NCI-H1092 (cell line): ENCODE measurements around the gene MAPK12.
"Not testable (repeated sequence)": the region's sequence is repeated elsewhere in the genome, so short reads cannot be mapped to it uniquely, and the experiment has no call there.

Experiments used
- DNase-seq: peaks from one replicate; lab custom pipeline; 2025; lab: John Stamatoyannopoulos, UW

Gene MAPK12

DNA sequence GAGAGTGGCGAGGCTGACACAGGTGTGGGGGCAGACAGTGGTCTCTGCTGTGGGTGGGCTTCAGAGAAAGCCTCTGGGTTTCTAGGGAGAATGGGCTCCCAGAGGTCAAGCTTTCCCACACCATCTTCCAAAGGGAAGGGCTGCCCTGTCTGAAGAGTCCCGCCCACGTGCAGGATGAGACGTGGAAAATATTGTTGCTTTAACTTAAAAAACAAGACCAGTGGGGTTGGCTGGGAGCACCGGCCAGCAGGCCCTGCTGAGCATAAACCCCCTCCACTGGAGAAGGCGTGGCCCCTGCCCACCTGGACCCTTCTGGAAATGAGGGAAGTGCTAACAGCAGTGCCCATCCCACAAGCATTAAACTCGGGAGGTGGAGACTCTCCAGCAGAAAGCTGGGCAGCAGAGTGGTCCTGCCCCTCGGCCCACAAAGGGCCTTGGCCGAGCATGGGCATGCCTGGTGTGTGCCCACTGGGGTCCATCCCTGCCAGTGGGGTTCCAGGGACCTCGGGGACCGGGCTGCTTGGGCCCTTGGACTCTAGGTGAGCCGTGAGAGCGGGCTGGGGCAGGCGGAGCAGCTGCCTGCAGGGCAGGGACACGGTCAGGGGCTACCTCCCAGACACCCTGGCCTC lies 45.3 kb downstream of the MAPK12 start:
- no peak for DNase-seq

DNA sequence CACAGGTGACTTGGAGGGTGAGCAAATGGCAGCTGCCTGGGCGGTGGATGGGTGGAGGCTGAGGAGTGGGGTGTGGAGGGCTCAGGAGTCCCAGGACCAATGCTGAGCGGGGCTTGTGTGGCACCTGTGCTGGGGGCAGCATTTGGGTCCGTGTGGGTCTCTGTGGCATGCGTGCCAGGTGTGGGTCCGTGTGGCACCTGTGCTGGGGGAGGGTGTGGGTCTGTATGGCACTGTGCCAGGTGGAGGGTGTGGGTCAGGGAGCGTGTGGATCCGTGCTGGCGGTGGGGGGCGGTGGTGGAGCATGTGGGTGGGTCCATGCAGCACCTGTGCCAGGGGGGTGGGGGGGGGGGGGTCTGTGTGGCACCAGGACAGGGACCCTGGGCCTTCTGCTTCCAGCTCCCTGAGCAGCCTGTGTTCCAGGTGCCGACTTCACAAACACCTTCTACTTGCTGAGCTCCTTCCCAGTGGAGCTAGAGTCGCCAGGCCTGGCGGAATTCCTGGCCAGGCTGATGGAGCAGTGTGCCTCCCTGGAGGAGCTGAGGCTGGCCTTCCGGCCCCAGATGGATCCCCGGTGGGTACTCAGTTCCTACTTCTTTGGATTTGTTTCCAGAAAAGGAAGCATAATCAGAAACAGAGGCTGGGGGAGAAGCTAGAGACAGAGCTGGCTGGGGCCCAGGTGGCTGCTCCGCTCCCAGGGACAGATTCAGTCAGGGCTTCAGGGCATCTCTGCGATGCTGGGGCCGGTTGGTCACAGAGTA lies 46.0 kb downstream of the MAPK12 start:
- no peak for DNase-seq

DNA sequence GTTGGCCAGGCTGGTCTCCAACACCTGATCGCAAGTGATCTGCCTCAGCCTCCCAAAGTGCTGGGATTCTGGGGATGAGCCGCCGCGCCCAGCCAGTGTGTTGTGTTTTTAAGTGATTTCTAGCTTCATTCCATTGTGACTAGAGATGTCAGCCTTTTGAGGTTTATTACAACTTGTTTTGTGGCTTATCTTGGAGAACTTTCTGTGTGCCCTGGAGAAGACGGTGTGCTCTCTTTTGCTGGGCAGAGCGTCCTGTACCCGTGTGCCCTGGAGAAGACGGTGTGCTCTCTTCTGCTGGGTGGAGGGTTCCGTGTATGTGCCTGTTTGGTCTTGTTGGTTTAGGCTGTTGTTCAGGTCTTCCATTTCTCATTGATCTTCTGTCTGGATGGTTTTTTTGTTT lies 48.2 kb downstream of the MAPK12 start:
- DNase-seq: no peak

DNA sequence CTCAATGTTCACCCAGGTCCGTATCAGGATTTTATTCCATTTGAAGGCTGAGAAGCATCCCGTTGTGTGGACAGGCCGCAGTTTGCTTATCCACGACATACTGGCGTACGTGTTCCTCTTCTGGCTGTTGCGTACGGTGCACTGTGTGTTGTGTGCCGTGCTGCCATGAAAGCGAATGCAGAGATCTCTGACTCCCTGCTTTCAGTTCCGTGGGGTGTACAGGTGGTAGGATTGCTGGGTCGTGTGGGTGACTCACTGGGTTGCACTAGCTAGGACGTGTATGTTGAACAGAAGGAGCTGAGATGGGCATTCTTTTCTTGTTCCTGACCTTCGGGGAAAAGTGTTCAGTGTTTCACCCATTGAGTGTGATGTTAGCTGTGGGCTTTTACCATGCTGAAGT lies 50.3 kb downstream of the MAPK12 start:
- DNase-seq: no peak

DNA sequence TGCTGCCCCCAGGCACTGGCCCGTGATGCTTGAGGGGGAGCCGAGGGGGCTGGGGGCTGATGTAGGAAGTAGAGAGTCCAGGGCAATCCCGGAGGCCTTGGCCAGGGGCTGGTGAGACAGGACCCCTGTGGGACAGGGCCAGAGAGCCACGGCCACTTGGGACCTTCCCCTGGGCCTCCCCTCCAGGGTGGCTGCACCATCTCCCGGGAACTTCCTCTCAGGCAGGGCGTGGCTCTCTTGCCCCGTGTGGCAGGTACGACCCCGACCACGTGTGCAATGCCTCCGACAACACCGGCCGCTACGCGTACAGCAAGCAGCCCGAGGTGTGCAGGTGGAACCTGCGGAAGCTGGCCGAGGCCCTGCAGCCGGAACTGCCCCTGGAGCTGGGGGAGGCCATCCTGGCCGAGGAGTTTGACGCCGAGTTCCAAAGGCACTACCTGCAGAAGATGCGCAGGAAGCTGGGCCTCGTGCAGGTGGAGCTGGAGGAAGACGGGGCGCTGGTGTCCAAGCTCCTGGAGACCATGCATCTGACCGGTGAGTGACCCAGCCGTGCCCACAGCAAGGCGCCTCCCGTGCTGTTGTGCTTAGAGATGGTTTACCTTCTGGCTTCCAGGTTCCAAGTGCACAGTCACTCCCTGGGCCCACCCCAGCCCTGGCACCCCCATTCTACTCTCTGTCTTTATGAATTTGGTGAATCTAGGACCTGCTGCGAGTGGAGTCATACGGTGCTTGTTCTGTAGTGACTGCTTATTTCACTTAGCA lies 50.9 kb downstream of the MAPK12 start:
- DNase-seq: no peak

DNA sequence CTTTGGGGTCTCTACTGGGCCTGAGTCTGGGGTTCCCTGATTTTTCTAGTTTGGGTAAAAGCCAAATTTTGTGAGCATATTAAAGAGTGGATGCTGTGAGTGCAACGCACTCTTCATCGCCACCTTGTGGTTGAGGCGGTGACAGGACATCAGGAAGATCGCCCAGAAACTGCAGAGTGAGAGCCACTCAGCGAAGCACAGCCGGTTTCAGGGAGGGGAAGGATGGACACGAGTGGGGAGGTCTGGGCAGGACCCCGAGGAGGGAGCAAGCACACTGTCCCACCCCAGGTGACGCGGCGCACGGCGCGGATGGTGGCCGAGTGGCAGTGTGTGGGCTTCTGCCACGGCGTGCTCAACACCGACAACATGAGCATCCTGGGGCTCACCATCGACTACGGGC lies 51.6 kb downstream of the MAPK12 start:
- no peak for DNase-seq

DNA sequence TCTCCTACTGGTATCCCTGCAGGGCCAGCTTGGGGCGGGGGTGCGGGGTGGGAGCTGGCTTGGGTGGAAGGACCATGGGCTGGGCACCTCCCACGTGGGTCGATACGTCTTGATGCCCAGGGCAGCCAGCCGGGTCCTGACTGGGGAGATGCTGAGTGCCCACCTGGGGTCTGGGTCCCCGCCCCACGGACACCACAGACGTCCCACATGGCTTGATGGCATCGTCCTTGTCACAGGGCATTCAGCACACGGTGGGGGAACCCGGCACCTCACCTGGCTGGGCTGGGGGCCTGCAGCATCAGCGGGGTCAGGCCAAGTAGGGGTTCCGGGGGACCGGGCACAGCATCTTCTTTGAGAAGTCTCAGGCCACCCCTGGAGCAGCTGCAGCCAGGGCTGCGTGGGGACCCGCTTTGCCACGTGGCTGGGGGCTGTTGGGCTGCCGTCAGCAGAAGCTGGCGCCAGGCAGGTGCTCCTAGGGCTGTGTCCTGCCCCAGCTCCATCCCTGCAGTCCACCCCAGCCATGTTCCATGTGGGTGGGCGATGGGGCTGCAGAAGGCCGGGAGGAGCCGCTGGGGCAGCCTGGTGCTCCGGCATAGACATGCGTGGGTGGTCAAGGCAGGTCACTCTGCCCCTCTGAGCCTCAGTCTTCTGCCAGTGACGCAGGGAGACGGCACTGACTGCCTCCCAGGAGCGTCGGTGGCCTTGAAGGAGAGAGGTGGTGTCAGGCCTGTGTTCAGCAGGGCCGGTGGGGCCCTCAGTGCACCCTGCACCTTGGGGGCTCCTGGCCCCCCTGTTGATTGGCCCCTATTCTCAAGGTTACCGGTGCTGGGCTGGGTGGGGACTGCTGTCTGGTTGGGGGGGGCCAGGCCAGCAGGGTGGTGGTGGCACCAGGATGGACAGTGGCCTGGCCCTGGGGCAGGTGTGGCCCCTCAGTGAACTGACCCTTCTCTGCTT lies 52.3 kb downstream of the MAPK12 start:
- DNase-seq: no peak

DNA sequence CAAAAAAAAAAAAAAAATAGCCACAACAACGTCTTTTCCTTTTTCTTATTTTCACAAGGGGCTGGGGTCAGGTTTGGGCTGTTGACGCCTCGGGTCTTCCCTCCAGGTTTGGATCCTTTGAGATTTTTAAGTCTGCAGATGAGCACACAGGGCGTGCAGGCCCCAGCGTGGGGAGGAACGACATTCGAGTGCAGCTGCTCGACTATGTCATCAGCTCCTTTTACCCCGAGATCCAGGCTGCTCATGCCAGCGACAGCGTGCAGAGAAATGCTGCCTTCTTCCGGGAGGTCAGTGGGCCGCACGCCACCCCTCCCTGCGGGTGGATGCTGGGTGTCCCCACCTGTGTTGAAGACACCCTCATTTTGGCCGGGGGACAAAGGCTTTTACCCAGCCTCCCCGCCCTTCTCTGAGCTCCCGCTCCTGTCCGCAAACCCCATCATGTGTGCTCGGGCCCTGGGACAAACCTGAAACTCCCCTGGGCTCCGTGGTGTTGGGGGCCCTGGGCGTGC lies 53.0 kb downstream of the MAPK12 start:
- DNase-seq: no peak

DNA sequence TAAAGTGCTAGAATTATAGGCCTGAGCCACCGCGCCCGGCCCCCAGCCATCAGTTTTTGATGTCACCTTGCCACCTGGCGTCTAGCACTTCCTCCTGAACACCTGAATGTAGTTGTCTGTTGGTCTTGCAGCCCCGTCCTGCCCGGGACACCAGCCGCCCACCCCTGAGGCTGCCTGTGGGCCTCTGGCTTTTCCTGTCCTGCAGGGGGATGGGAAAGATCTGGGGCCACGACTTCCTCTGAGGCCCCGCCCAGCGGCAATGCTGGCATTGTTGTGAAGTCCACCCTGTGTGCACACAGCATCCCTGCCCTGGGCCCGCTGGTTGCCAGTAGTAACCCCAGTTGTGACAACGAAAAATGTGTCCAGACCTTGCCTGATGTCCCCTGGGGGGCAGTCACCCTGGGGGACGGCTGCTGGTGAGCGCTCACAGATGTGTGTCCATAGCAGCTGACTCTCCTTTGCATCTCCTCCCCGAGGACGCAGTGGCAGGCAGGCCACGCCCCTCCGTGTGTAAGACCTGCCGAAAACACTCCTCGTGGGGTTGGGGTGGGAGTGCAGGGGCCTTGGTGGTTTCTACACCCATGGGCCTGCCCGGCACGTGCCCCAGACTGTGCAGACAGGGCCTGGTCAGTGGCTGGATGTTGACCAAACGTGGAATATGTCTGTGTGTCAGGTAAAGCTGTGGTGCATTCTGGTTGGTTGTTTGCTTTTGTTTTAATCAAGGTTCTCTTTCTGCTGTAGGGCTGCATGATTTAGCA lies 53.9 kb downstream of the MAPK12 start:
- no peak for DNase-seq

DNA sequence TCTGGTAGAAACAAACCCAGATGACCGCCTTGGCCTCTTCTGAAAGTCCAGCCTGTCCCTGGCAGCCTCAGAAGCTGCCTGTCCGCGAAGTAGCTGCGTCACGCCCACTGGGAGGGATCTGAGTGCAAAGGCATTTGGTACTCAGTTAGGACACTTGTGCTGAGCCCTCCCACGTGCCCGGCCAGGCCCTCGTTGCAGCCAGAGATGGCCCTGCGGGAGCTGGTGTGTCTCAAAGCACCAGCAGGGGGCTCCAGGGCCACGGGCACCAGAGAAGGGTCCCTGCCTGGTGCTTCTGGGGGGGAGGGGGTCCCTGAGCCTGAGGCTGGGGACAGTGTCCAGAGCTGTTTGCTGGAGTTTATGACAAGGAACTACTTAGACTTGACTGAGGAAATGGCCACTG lies 54.9 kb downstream of the MAPK12 start:
- DNase-seq: no peak

DNA sequence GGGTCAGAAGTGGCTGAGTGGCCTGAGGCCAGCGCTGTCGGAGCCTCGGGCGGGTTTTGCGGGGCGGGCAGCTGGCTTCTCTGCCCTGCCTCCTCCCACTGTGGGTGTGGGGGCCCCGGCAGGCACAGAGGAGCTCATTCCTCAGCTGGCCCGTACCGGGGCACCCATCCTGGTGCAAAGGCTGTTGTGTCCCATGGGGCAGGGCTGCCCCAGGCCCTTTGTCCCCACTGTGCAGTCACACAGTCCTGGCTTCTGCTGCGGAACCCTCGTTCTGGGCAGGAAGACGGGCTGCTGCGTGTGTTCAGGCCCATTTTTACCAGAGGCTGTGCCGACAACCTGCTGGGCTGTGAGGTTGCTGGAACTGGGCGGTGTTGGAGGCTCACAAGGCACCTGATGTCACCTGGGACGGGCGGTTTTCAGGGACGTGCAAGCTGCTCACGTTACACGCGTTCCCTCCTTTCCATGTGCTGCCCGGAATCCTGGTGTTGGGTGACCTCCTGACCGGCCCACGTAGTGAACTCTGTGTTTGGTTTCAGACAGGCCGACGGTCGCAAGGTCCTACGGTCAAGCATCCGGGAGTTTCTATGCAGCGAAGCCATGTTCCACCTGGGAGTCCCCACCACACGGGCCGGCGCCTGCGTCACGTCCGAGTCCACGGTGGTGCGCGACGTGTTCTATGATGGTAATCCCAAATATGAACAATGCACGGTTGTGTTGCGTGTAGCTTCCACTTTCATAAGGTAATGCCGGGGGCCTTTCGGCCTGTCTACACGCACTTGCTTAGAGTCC lies 55.5 kb downstream of the MAPK12 start:
- no peak for DNase-seq

DNA sequence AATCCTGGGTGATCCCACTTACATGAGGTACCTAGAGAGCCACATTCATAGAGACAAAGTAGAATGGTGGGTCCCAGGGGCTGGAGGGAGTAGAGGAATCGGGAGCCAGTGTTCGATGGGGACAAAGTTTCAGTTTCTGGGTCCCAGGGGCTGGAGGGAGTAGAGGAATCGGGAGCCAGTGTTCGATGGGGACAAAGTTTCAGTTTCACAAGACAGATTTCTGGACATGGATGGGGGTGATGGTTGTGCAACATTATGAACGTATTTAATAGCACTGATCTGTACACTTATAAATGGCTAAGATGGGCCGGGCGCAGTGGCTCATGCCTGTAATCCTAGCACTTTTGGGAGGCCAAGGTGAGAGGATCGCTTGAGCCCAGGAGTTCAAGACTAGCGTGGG lies 56.5 kb downstream of the MAPK12 start:
- not testable (repeated sequence) for DNase-seq

DNA sequence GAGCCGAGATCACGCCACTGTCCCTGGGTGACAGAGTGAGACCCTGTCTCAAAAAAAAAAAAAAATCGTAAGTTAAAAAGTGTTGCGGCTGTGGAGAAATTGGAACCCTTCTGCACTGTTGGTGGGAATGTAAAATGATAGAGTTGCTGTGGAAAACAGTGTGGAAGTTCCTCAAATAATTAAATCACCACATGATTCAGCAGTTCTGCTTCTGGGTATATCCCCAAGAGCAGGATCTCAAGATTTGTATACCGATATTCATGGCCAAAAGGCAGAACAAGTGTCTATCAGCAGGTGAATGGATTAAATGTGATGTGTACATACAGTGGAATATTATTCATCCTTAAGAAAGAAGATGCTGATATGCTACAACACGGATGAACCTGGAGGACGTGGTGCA lies 56.9 kb downstream of the MAPK12 start:
- DNase-seq: no peak

DNA sequence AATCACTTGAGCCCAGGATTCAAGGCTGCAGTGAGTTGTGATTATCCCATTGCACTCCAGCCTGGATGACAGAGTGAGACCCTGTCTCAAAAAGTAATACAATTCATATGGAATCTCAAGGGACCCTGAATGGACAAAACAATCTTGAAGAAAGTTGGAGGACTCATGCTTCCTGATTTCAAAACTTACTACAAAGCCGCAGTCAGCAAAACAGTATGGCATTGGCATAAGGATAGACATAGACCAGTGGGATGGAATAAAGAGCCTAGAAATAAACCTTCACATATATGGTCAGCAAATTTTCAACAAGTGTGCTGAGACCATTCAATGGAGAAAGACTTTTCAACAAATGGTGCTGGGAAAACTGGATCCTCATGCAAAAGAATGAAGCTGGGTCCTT lies 58.2 kb downstream of the MAPK12 start:
- no peak for DNase-seq
